ENCODE measurements around the gene HOXB3.

Gene HOXB3

GRCh38 chr17:48583708-48584222, 6.3 kb downstream of the HOXB3 start:
- no peak for DNase-seq

GRCh38 chr17:48582750-48583069, 7.3 kb downstream of the HOXB3 start:
- DNase-seq = no peak

GRCh38 chr17:48579760-48580554, 10.1 kb downstream of the HOXB3 start:
- no peak for DNase-seq

- DNase-seq = no peak
These were observed 10.6 kb downstream of the HOXB3 start for GRCh38 chr17:48579471-48579759.

GRCh38 chr17:48578616-48579470, 11.2 kb downstream of the HOXB3 start:
- DNase-seq = no peak

GRCh38 chr17:48577946-48578615, 12.0 kb downstream of the HOXB3 start, which contains the start of gene HOXB4:
Gene HOXB4 (minus strand): TSS chr17:48578350. CDS start chr17:48578319, 31 bp downstream.
- DNase-seq = peak; percentile 75

GRCh38 chr17:48577330-48577945, 12.6 kb downstream of the HOXB3 start:
- DNase-seq = no peak

GRCh38 chr17:48576479-48577309, 13.3 kb downstream of the HOXB3 start:
- DNase-seq = no peak

- no peak for DNase-seq
These were observed 14.2 kb downstream of the HOXB3 start for GRCh38 chr17:48575673-48576478.

- no peak for DNase-seq
These were observed 14.9 kb downstream of the HOXB3 start for GRCh38 chr17:48575066-48575582.

- no peak for DNase-seq
These were observed 15.5 kb downstream of the HOXB3 start for GRCh38 chr17:48574505-48575065.

GRCh38 chr17:48571826-48572417, 18.1 kb downstream of the HOXB3 start:
- DNase-seq = no peak

- DNase-seq = no peak
These were observed 18.8 kb downstream of the HOXB3 start for GRCh38 chr17:48571024-48571818.

GRCh38 chr17:48570325-48571023, 19.6 kb downstream of the HOXB3 start:
- DNase-seq = no peak

- DNase-seq = no peak
These were observed 20.2 kb downstream of the HOXB3 start for GRCh38 chr17:48569674-48570324.

GRCh38 chr17:48569240-48569582, 20.8 kb downstream of the HOXB3 start:
- no peak for DNase-seq

GRCh38 chr17:48568499-48569239, 21.4 kb downstream of the HOXB3 start:
- DNase-seq = no peak
